CD8-positive, alpha-beta memory T cell (primary cell): ENCODE measurements around the gene MFSD2B. TPM values are rescaled to one million over a fixed set of nuclear protein-coding genes. Genes with fewer than 3 reads are reported as not detected.
A peak's percentile ranks its signal among the peaks of the same experiment; 100 is the strongest.

Experiments
- CTCF ChIA-PET: fragments of 350-600 bp; sonication (Branson Sonifier 250); formaldehyde crosslinking; loops from one replicate; lab custom pipeline; 2021; ENCODE audit warnings: antibody characterized with exemption; lab: Charles Lee
- POLR2A ChIA-PET: fragments of 350-600 bp; sonication (Branson Sonifier 250); formaldehyde crosslinking; loops from one replicate; lab custom pipeline; 2021; ENCODE audit warnings: antibody characterized with exemption; lab: Charles Lee
- DNase-seq, 5 donors: peaks; one replicate each; pipeline versions ENCODE4 v3.0.0 to v3.0.0-alpha.2; 2020 to 2022; ENCODE audit warnings: mixed read lengths in 1 of 5
- H3K27ac ChIP-seq: one replicate; pipeline ENCODE4 v1.7.0; 2013; ENCODE audit warnings: low read depth, mild to moderate bottlenecking, low read length, moderate library complexity
- H3K27me3 ChIP-seq: 2 replicates; pipeline ENCODE4 v1.7.0; 2013; ENCODE audit warnings: low read length, mild to moderate bottlenecking; ENCODE audit not compliant: insufficient read depth, poor library complexity, severe bottlenecking
- H3K36me3 ChIP-seq: 2 replicates; pipeline ENCODE4 v1.7.0; 2013; ENCODE audit warnings: mild to moderate bottlenecking, low read length, moderate library complexity; ENCODE audit not compliant: insufficient read depth
- H3K4me1 ChIP-seq: 2 replicates; pipeline ENCODE4 v1.7.0; 2013; ENCODE audit warnings: mild to moderate bottlenecking, low read length, moderate library complexity; ENCODE audit not compliant: insufficient read depth
- H3K4me3 ChIP-seq: 2 replicates; pipeline ENCODE4 v1.7.0; 2013; ENCODE audit warnings: mild to moderate bottlenecking, low read length
- H3K9me3 ChIP-seq: 2 replicates; pipeline ENCODE4 v1.7.0; 2013; ENCODE audit warnings: mild to moderate bottlenecking, low read length
- H3K27ac Mint-ChIP-seq, 8 donors: one replicate each; pipeline ENCODE4 v1.8.0; 2020 to 2021; ENCODE audit warnings: mixed read lengths in 8 of 8, mild to moderate bottlenecking in 6 of 8, inconsistent platforms in 3 of 8, moderate library complexity in 3 of 8
- H3K27me3 Mint-ChIP-seq, 2 donors: one replicate each; pipeline ENCODE4 v1.8.0; 2020 to 2021; ENCODE audit warnings: mixed read lengths in 2 of 2, mild to moderate bottlenecking in 1 of 2, moderate library complexity in 1 of 2
- H3K36me3 Mint-ChIP-seq, 3 donors: one replicate each; pipeline ENCODE4 v1.8.0; 2020 to 2021; ENCODE audit warnings: mixed read lengths in 3 of 3, inconsistent platforms in 1 of 3, mild to moderate bottlenecking in 1 of 3
- H3K4me1 Mint-ChIP-seq, 3 donors: one replicate each; pipeline ENCODE4 v1.8.0; 2020 to 2021; ENCODE audit warnings: mixed read lengths in 3 of 3, inconsistent platforms in 1 of 3, mild to moderate bottlenecking in 1 of 3
- H3K4me3 Mint-ChIP-seq, 7 donors: one replicate each; pipeline ENCODE4 v1.8.0; 2020 to 2021; ENCODE audit warnings: mixed read lengths in 7 of 7, mild to moderate bottlenecking in 6 of 7, moderate library complexity in 4 of 7, inconsistent platforms in 2 of 7
- H3K9me3 Mint-ChIP-seq, 5 donors: one replicate each; pipeline ENCODE4 v1.8.0; 2020 to 2022; ENCODE audit warnings: mixed read lengths in 5 of 5, mild to moderate bottlenecking in 3 of 5, moderate library complexity in 2 of 5, inconsistent platforms in 1 of 5
- polyA plus RNA-seq: library from polyadenylated mRNA; unstranded; fragments of 300-500 nt; fragmentation: Illumina TruSeq; gene quantifications from one replicate; pipeline ENCODE4 v1.2.3, GENCODE V29; 2021
- total RNA-seq, 2 experiments: library from RNA; stranded (reverse); gene quantifications; one replicate each; pipeline ENCODE4 v1.2.3, GENCODE V29; 2021

The MFSD2B gene
- total and polyA plus RNA-seq, 3 experiments from 2014 or later, result 0.24 TPM; not detected in 2

DNA sequence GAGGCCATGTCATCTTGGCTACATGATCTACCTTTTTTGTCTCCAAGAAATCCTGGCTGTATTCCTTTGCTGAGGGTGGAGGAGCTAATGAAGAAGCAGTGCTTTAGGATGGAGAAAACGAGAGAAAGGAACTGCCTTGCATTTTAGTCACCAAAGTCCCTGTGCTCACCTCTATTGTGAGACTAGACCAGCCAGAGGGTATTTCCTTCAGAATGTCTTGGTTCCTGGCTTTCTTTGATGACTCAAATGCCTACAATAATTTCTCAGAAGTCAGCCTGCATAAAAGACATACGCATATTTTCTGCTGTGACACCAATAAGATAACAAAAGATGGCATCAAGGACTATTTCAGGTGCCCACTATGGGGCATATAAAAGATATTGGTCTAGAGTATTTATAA is 55.5 kb downstream of the MFSD2B start:
- CTCF ChIA-PET, result no interaction called here
- Histone ChIP-seq H3K36me3 (peaks cover 24% of the 10 kb centered on the region), H3K4me3 (no peak overlapping the region), H3K4me1 (no peaks in the 10 kb centered on the region), H3K27ac (no peak overlapping the region), H3K9me3 (no peaks in the 10 kb centered on the region), H3K27me3 (no peaks in the 10 kb centered on the region)
- Mint-ChIP-seq H3K27me3 (no peaks in the 10 kb centered on the region), H3K36me3 (peaks cover 0 to 48% (median 12%) of the 10 kb centered on the region in 3 donors), H3K4me1 (no peaks in the 10 kb centered on the region), H3K27ac (peak overlapping the region in 1 of 8 donors; percentile 50), H3K4me3 (no peak overlapping the region), H3K9me3 (no peaks in the 10 kb centered on the region)
- POLR2A ChIA-PET, result no interaction called here
- DNase-seq, result no peak

- Mint-ChIP-seq H3K9me3 (no peaks in the 10 kb centered on the region), H3K4me3 (peak overlapping the region in 1 of 7 donors; percentile 54), H3K36me3 (peaks cover 0 to 69% (median 9%) of the 10 kb centered on the region in 3 donors), H3K27ac (peak overlapping the region in 6 of 8 donors; percentile 13 to 85 (median 50)), H3K4me1 (peaks cover 26 to 42% (median 32%) of the 10 kb centered on the region in 3 donors), H3K27me3 (no peaks in the 10 kb centered on the region)
- H3K27ac ChIP-seq, result no peak overlapping the region
- H3K27me3 ChIP-seq, result no peaks in the 10 kb centered on the region
- ChIA-PET CTCF (interaction anchor here (2.1 kb wide), 1 partner anchor 12 kb away, joined by 11 read pairs; the partner anchor contains the start of gene TP53I3), POLR2A (no interaction called here)
- no peak overlapping the region for H3K4me3 ChIP-seq
- peaks cover 15% of the 10 kb centered on the region for H3K4me1 ChIP-seq
- peaks cover 31% of the 10 kb centered on the region for H3K36me3 ChIP-seq
- no peak for DNase-seq
- no peaks in the 10 kb centered on the region for H3K9me3 ChIP-seq
Measured at GRCh38 chr2:24072259-24072658, 62.4 kb downstream of the MFSD2B start.

GRCh38 chr2:24073816-24074215 is 63.9 kb downstream of the MFSD2B start:
- no peak overlapping the region for H3K4me3 ChIP-seq
- POLR2A ChIA-PET, result interaction anchor here (1.1 to 1.4 kb wide), 2 partner anchors 20 to 27 kb away, joined by 3 read pairs; partner anchors contain the start of gene WDCP
- H3K27me3 ChIP-seq, result no peaks in the 10 kb centered on the region
- Mint-ChIP-seq H3K4me3 (peak overlapping the region in 4 of 7 donors; percentile 6 to 94 (median 32)), H3K36me3 (peaks cover 0 to 54% (median 4%) of the 10 kb centered on the region in 3 donors), H3K27me3 (no peaks in the 10 kb centered on the region), H3K4me1 (peaks cover 29 to 51% (median 42%) of the 10 kb centered on the region in 3 donors), H3K27ac (peak overlapping the region in 2 of 8 donors; percentile 23 to 70), H3K9me3 (no peaks in the 10 kb centered on the region)
- H3K4me1 ChIP-seq, result peaks cover 23% of the 10 kb centered on the region
- peaks cover 22% of the 10 kb centered on the region for H3K36me3 ChIP-seq
- no peaks in the 10 kb centered on the region for H3K9me3 ChIP-seq
- DNase-seq, result no peak
- CTCF ChIA-PET, result interaction anchor here (0.7 to 1.1 kb wide), 3 partner anchors 10 to 147 kb away, joined by 3 to 4 read pairs (median 4); partner anchors contain the start of genes ATAD2B and TP53I3
- no peak overlapping the region for H3K27ac ChIP-seq

DNA sequence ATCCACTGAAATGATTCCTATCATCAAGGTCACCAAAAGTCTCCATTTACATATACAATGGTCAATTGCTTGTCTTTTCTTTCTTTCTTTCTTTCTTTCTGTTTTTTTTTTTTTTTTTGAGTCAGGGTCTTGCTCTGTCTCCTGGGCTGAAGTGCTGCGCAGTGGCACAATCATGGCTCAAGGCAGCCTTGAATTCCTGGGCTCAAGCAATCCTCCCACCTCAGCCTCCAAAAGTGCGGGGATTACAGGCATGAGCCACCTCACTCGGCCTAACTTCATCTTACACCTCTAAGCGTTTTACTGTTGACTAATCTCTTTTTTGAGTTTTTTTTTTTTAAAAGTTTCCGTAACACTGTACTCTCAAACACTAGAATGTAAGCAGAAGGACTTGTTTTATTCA is 65.4 kb downstream of the MFSD2B start:
- peaks cover 0 to 45% (median 4%) of the 10 kb centered on the region in 3 donors for H3K36me3 Mint-ChIP-seq
- peak overlapping the region; percentile 91 to 100 (median 98) for H3K27ac Mint-ChIP-seq
- Histone ChIP-seq H3K9me3 (no peaks in the 10 kb centered on the region), H3K27ac (peak overlapping the region; percentile 93), H3K36me3 (peaks cover 11% of the 10 kb centered on the region), H3K4me1 (peaks cover 23% of the 10 kb centered on the region), H3K27me3 (no peaks in the 10 kb centered on the region), H3K4me3 (peak overlapping the region; percentile 98)
- POLR2A ChIA-PET, result no interaction called here
- H3K9me3 Mint-ChIP-seq, result no peaks in the 10 kb centered on the region
- peak overlapping the region; percentile 94 to 100 (median 99) for H3K4me3 Mint-ChIP-seq
- DNase-seq, result no peak
- H3K4me1 Mint-ChIP-seq, result peaks cover 29 to 51% (median 42%) of the 10 kb centered on the region in 3 donors
- CTCF ChIA-PET, result interaction anchor here (2.2 kb wide), 1 partner anchor 9 kb away, joined by 9 read pairs; the partner anchor contains the start of gene TP53I3
- no peaks in the 10 kb centered on the region for H3K27me3 Mint-ChIP-seq

Other genes with a start within 250 kb of the MFSD2B start
- 10 to 100 TPM; 15.4 to 16.8 TPM for gene ATAD2B, start 83.0 kb upstream of the MFSD2B start, total RNA-seq
- 10.4 TPM for gene ATAD2B, start 83.0 kb upstream of the MFSD2B start, polyA plus RNA-seq
- 10 to 100 TPM; 13.3 to 13.9 TPM for gene UBXN2A, start 69.6 kb upstream of the MFSD2B start, total RNA-seq
- 14.3 TPM for gene UBXN2A, start 69.6 kb upstream of the MFSD2B start, polyA plus RNA-seq
- gene WDCP, start 37.3 kb downstream of the MFSD2B start, total RNA-seq, result 10 to 100 TPM; 29.4 to 31.9 TPM
- gene WDCP, start 37.3 kb downstream of the MFSD2B start, polyA plus RNA-seq, result 4.3 TPM
- gene FKBP1B, start 39.7 kb downstream of the MFSD2B start, total RNA-seq, result 1 to 10 TPM; 2.5 to 3.7 TPM
- 5.3 TPM for gene FKBP1B, start 39.7 kb downstream of the MFSD2B start, polyA plus RNA-seq
- 100 to 1,000 TPM; 141 to 146 TPM for gene SF3B6, start 66.2 kb downstream of the MFSD2B start, total RNA-seq
- gene SF3B6, start 66.2 kb downstream of the MFSD2B start, polyA plus RNA-seq, result 181 TPM
- 1 to 10 TPM; 3.9 to 4.3 TPM for gene TP53I3, start 74.7 kb downstream of the MFSD2B start, total RNA-seq
- gene TP53I3, start 74.7 kb downstream of the MFSD2B start, polyA plus RNA-seq, result not detected
- under 1 TPM in 1 of 2 experiments, not detected in 1; 0.35 TPM for gene PFN4, start 113.2 kb downstream of the MFSD2B start, total RNA-seq
- not detected for gene PFN4, start 113.2 kb downstream of the MFSD2B start, polyA plus RNA-seq
- gene FAM228B, start 113.4 kb downstream of the MFSD2B start, total RNA-seq, result 1 to 10 TPM; 4.3 to 6.0 TPM
- 9.2 TPM for gene FAM228B, start 113.4 kb downstream of the MFSD2B start, polyA plus RNA-seq
- gene FAM228A, start 165.0 kb downstream of the MFSD2B start, total RNA-seq, result not detected
- not detected for gene FAM228A, start 165.0 kb downstream of the MFSD2B start, polyA plus RNA-seq